GM18507 (cell line): ENCODE data around the gene NARF.
"Not testable (repeated sequence)": the region's sequence is repeated elsewhere in the genome, so short reads cannot be mapped to it uniquely, and the experiment has no call there.

Source experiments
- DNase-seq: peaks from one replicate; pipeline ENCODE4 v3.0.0; 2011; ENCODE audit warnings: low read depth; ENCODE audit not compliant: insufficient read length; ENCODE audit errors: extremely low spot score
- FAIRE-seq: peaks from 2 replicates; lab custom pipeline; 2011; peaks lifted over from hg19 to GRCh38; lab: Jason Lieb, UNC

Gene NARF

DNA sequence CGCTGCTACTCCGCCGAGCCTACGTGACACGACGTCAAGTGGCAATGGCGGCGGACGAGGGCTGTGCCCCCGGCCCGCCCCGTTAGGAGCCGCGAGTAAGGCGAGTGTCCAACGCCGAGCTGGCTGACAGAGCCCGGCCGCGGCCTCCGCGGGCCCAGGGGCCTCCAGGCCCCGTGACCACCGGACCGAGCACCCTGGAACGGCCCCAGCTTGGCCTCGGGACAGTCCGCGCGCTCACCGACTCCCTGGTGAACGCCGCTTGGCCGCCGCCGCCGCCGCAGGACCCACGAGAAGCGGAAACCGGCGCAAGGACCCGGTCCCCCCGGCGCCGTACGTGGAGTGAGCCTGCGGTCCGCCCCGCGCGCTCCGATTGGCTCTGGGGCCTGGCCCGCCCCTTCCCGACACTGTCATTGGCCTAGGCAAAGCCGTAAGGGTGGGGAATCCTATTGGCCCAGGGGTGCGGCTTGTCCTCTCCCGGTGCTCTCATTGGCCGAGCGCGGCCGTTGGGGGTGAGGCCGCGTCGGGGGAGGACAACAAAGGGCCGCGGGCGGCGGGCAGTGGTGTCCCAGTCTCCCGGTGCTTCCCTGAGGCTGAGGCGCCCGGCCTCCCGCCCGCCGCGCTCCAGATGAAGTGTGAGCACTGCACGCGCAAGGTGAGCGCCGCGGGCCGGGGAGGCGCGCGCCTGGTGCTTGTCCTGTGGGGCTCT, at the start of gene NARF:
Gene NARF (plus strand): TSS at position 563 of the 706 bp plus-strand sequence. CDS start 63 bp downstream, at position 626.
- peak; percentile 98 for DNase-seq
- no peak for FAIRE-seq

DNA sequence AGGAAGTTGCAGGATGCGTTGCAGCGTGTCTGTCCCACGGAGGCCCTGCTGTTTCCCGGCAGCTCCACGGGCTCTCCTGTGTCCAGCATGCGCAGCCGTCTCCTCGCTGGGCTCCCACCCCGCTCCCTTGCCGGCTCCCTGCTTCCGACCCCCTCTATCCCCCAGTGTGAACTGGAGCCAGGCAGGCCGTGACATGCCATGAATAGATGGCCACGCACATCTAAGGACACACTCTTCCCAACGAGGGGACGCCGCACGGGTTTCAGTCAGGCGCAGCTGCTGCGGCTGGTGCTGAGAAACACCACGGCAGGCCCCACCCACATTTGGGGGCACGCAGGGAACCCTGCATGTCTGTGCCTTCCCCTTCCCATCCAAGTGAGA, 49.6 kb upstream of the NARF start:
- no peak for FAIRE-seq
- no peak for DNase-seq

DNA sequence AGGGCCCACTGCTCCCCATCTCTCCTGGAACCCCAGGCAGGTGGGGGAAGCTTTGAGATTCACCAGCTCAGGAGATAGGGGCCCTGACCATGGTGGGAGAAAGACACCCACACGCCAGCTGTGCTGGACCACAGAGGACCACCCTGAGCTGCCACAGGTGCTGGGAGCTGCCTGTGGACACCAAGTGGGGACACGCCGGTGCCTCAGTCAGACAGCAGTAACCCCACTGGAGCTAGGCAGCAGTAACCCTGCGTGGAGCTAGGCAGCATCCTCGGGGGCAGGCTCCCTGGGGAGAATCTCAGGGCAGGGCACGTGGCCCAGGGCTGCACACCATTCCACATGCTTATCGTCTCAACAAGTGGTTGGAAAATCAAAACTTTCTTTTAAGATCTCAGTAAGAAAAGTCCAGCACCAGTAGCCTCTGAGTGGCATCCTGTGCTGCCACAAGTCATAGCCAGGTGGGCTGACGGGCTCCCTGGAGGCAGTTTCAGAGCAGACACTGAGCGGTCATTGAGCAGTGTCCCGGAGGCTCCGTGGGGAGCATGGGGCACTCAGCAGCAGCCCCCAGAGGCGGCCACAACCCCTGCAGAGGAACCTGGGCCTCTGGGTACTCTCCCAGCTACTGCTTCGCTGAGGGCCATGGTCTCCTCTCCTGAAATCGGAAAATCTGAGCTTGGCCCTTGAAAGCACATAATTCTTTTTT, 48.4 kb upstream of the NARF start:
- DNase-seq = no peak
- FAIRE-seq = no peak

DNA sequence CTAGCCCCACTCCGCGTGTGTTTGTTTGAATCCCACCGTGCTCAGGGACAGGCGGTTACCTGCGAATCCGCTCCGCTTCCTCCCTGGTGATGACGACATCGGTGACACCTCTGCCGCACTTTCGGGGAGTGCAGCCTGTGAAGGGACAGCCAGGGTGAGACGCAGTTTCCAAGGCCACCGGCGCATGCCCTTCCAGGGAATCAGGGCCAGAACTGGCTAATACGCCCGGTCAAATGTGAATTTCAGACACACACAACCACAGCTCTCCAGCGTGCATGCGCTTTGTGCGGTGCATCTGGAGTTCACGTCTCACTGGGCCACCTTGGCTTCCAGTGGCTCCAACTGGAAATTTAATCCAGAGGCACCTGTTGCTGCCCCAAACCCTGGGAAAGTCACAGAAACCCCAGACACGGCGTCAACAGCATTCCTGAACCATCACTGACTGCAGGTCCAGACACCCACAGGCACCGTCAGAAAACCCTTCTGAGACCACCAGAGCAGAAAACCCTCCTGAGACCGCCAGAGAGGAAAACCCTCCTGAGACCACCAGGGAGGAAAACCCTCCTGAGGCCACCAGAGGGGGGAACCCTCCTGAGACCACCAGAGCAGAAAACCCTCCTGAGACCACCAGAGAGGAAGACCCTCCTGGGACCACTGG, 47.0 kb upstream of the NARF start:
- FAIRE-seq (no peak), DNase-seq (no peak)

DNA sequence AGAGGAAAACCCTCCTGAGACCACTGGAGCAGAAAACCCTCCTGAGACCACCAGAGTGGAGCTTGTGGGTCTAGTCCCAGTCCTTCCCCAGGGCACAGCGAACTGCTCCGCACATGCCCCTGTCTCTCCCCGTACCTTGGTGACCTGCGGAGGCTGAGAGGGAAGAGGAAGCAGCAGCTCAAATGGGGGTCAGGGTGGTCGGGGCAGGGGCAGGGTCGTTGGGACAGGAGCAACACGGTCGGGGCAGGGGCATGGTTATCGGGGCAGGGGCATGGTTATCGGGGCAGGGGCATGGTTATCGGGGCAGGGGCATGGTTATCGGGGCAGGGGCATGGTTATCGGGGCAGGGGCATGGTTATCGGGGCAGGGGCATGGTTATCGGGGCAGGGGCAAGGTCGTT, 46.5 kb upstream of the NARF start:
- not testable (repeated sequence) for FAIRE-seq, DNase-seq

DNA sequence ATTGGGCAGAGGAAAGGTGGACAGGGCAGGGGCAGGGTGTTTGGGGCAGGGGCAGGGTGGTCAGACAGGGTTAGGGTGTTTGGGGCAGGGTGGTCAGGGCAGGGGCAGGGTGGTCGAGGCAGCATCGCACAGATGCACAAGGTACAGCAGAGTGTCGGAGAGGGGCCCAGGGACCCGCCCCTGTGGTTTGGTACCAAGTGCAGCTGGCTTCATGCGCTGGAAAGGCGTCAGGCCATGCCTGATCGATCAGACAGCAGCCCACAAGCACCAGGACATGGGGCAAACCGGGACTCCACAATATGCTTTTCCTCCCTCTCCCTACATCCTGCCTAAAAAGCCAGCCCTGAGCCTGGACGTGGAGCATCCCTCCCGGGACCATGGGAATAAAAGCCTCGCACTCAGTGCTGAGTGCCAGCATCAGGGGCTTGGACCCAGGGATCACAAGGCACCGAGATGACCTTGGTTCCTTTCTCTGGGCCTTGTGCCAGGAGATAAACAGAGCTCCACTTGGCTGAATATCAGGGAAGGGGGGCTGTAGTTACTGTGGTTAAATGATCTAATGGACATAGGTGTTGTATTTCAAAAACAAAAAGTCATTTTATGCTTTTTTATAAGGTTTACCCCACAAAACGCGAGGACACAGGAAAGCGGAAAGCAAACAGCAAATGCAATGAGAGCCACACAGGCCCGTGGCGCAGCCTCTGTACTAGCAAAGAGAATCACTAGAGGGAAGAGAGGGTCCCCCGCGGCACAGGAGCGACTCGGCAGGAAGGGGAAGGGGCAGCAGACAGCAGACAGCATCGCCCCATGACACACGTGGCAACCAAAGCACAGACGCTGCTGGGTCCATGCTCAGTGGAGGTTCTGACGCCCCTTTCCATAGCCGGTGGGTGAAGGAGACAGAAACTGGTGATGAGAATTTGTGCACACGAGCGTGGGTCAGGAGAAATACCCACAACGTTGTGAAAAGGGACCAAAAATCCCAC, 45.7 kb upstream of the NARF start:
- DNase-seq = no peak
- FAIRE-seq = no peak

DNA sequence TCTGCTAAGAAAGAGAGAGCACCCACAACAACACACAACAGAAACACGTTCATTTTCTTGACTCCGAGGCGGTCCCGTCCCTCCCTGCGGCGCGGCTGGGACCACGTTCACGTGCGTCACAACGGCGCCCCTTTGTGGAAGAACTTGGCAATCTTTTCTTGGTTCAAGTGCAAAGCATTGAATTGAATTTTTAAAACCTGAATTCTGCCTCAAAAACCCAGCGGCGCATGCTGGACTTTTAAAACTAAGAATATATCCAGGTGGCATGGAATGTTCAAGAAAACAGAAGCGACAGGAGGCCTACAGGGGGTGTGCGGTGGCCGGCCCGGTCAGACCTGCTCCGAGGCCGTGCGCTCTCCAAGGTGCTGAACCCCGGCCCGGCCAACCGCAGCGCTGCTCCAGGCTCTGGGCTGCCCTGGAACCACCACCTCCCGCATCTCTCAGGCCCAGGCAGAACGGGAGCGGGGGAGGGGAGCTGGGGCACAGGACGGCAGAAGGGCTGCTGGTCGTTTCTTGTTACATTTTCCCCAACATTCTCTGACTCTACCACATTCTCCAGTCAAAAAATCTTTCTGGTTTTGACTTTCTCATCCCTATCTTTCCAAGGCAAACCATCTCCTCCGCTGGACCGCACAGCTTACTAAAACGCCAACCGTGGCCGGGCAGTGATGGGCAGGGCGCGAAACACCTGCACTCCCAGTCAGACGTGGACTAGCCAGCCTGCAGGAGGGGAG, 43.8 kb upstream of the NARF start:
- peak; percentile 79 for FAIRE-seq
- DNase-seq = peak; percentile 52

DNA sequence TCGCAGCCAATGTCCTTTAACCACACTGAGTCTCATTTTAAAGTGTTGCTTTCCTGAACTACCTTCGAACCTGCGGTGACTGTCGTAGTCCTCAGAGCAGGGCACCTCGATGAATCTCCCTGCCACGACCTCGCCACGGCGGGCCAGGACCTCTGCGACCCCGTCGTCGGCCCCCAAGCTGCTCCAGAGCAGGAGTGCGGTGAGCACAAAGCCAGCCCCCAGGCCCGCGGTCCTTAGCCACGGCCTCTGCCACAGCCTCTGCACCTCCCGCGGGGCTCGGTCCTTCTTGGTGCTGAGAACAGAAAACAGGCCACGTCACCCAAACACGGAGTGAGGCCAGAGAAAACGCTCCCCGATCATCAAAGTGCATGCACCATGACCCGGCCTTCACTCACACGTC, 43.2 kb upstream of the NARF start:
- FAIRE-seq (no peak), DNase-seq (no peak)

DNA sequence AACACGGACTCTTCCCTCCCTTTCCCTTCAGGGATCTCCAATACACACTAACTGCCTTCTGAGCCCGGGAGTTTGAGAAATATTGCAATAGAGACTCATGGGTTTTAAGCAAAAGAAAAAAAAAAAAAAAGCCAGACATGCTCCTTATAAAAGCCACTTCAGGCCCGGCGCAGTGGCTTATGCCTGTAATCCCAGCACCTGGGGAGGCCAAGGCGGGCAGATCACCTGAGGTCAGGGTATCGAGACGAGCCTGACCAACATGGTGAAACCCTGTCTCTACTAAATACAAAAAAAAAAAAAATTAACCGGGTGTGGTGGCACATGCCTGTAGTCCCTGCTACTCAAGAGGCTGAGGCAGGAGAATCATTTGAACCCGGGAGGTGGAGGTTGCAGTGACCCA, 42.8 kb upstream of the NARF start:
- DNase-seq = no peak
- no peak for FAIRE-seq

DNA sequence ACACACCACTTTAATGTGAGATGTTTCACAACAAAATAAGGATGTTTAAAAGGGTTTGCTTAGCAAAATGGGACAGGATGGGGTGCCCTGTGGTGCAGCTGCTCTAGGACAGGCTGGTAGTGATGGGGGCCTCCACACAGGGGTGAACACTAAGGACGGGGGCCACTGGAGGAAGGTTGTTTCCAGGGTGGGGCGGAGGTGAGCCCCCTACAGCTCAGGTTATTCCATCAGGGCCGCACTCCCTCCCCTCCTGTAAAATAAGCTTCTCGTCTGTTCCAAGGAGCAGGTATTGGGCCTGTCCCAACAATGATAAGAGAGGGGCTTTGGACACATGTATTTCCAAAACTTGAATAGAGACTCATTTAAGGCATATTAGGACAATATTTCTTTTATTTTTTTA, 42.3 kb upstream of the NARF start:
- FAIRE-seq (no peak), DNase-seq (no peak)

DNA sequence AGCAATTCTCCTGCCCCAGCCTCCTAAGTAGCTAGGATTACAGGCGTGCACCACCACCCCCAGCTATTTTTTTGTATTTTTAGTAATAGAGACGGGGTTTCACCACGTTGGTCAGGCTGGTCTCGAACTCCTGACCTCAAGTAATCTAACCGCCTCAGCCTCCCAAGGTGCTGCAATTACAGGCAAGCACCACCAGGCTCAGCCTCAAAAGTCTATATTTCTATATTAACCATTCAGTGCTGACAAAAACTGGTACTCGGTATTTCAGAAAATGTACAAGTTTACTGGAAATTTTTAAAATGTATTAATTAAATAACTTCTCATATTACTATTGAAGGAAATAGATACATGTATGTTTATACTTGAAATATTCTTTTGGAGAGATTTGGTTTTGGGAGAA, 41.8 kb upstream of the NARF start:
- FAIRE-seq = no peak
- DNase-seq = no peak

DNA sequence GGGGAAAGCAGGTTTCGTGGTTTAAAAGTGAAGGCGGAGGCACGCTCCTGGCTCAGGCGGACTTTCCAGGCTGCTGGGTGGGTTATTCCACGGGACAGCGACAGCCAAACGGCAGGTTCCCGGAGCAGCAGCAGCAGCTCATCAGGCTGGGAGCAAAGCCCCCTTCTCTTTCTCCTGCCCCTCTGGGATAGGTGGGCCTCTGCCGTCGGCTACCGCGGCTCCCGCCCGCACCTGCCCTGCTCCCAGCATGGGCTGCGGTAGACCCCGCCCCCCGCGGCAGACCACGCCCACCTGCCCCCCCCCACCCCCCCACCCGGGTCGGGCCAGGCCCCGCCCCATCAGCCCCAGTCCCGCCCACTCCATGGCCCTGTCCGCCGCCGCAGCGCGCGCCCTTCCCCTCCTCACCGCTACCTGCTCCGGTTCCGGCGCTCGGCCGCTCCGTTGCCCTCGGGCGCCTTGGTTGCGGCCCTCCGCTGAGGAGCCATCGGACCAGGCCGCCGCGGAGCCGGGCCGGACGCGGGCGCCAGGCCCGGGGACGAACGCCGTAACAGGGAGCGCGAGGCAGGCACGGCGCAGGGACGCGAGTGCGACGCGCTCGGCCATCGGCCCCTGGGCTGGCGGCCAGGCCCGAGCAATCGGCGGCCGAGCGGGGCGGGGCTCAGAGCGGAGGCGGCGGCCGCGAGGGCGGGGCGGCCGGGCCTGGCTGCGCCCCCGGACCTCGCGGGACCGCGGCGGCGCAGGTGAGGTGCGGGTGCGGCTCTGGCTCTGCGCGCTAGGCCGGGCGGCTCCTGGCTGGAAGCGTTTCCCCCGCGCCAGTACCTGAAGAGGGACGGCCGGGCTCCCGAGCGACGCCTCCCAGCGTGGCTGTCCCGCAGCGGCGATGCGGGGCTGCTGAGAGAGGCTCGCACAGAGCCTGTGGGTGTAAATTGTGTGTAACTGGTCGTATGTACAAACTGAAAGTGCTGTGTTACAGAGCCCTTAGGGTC, 40.2 kb upstream of the NARF start, which contains the start of the genes HEXD and OGFOD3:
Gene HEXD (plus strand): TSS at position 347 of the 986 bp plus-strand sequence. CDS start 1,453 bp downstream, outside the sequence.
Gene OGFOD3 (minus strand): TSS at position 586 of the 986 bp plus-strand sequence. CDS start 101 bp downstream, at position 485.
- DNase-seq (peak; percentile 92), FAIRE-seq (peak; percentile 51)

DNA sequence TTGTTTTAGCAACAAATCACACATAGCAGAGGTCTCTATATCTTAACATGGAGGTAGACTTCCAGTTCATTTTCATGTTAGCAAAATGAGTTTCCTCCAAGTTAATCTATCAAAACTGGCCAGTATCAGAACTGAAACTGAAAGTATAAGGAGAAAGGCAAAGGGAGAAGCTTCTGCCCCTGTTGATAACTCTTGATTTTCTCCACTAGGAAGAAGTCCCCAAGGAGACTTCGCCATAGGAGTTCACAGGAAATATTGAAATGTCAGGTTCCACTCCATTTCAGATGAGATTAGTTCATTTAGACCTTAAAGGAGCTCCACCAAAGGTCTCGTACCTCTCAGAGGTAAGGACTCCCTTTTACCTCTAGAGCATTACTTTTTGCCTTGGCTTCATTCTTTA, 39.0 kb upstream of the NARF start:
- FAIRE-seq = peak; percentile 41
- DNase-seq = no peak

DNA sequence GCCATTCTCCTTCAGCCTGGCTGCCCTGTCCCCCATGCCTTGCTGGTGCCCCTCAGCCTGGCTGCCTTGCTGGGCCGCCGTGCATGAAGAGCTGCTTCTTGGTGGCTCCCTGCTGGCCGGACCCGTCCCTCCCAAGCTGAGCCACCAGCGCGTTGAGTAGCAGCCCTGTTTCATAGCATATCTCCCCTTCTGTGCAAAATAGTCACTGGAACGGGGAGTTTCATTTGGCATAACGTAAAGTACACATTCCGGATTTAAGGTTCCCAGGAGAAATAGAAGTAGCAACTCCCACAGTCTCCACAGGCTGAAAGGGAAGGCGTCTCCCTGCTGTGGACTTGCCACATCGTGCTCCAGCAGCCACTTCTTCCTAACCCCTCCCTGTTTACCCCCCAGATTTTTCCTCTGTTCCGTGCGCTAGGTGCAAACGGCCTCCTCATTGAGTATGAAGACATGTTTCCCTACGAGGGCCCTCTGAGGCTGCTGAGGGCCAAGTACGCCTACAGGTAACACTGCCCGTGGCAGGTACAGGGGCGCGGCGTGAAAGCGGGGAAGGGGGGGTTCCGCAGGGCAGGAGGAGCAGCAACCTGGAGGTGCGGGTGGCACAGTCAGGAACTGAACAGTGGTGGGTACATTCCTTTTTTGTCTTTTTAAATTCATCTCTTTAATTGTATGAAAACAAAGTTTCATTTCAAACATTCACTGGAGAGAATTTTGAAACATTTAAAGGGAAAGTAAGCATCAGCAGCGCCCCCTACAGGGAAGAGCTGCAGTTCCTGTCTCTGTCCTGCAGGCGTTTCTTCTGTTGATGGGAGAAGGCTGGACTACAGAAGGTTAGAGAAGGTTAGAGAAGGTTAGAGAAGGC, 34.3 kb upstream of the NARF start:
- FAIRE-seq (peak; percentile 52), DNase-seq (no peak)

DNA sequence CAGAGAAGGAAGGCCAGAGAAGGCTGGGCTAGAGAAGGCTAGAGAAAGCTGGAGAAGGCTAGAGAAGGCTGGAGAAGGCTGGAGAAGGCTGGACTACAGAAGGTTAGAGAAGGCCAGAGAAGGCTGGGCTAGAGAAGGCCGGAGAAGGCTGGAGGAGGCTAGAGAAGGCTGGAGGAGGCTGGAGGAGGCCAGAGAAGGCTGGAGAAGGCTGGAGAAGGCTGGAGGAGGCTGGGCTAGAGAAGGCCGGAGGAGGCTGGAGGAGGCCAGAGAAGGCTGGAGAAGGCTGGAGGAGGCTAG, 33.7 kb upstream of the NARF start:
- FAIRE-seq = no peak
- no peak for DNase-seq

DNA sequence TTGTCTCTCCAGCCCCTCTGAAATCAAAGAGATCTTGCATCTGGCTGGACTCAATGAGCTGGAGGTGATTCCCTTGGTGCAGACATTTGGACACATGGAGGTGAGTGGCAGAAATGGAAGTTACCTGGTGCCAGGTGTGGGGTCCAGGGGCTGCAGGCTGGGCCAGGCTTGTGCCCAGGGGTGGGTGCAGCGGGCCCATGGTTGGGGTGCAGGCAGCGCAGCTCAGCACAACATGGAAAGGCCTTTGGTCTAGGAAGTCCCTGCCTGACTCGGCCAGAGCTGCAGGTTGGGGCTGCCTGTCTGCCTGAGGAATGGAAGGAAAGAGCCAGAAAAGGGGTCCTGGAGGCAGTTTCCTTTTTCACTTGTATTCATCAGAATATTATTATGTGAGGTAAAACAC, 30.0 kb upstream of the NARF start:
- no peak for FAIRE-seq

DNA sequence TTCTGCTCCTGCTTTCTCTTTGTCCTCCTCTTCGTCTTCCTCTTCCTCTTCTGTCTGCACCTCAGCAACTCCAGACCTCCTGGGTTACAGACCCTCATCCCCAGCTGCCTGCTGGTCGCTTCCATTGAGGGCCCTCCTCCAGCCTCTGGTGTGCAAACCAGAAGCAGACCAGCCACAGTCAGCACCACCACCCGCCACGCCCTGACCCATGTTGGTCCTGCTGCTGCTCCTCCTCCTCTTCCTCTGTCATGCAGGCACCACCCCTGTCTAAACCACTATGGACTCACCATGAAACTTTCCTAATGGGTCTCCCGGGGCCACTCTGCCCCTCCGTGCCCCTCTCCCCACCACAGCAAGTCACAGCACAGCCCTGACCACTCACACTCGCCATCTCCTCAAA, 28.7 kb upstream of the NARF start:
- DNase-seq = no peak
- FAIRE-seq = peak; percentile 86

More for the DNA sequence above, 30.0 kb upstream of the NARF start:
- DNase-seq = no peak
